ENCODE measurements around the gene NHLRC3.

NHLRC3 gene

GRCh38 chr13:39035204-39035603 is 3.1 kb upstream of the NHLRC3 start:
- TF ChIP-seq GATA2 (IDR thresholded peaks at IDR 0.05; ENCODE audit: low read depth, low read length) (no peak), GATA3 (IDR thresholded peaks at IDR 0.05; ENCODE audit: low read depth, low read length) (no peak)

GRCh38 chr13:39035799-39036198 is 2.5 kb upstream of the NHLRC3 start:
- TF ChIP-seq GATA3 (IDR thresholded peaks at IDR 0.05; ENCODE audit: low read depth, low read length) (no peak), GATA2 (IDR thresholded peaks at IDR 0.05; ENCODE audit: low read depth, low read length) (no peak)

- TF ChIP-seq GATA2 (IDR thresholded peaks at IDR 0.05; ENCODE audit: low read depth, low read length) (no peak), GATA3 (IDR thresholded peaks at IDR 0.05; ENCODE audit: low read depth, low read length) (no peak)
These were observed 2.0 kb upstream of the NHLRC3 start for GRCh38 chr13:39036212-39036611.

- TF ChIP-seq GATA2 (IDR thresholded peaks at IDR 0.05; ENCODE audit: low read depth, low read length) = no peak
- TF ChIP-seq GATA3 (IDR thresholded peaks at IDR 0.05; ENCODE audit: low read depth, low read length) = no peak
These were observed 811 bp upstream of the NHLRC3 start for GRCh38 chr13:39037410-39037879.

DNA sequence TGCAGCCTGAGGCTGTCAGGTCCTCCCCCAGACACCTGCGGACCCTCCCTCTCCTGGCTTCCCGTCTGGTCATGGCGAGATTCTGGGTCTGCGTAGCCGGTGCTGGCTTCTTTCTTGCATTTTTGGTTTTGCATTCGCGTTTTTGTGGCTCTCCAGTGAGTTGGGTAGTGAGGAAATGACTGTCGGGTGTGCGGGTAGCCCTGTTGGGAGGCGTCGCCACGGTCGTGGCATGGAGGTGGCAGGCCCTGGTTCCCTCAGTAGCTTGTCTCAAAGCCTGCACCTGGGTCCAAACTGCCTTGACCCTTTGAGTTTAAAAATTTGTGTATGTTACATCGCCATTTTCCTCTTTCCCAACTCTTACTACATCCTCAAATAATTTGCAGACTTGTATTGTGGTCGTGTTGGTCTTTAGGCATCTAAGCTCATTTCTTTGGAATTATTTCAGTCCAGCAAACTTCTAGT is 344 bp downstream of the NHLRC3 start:
- TF ChIP-seq GATA3 (IDR thresholded peaks at IDR 0.05; ENCODE audit: low read depth, low read length) (no peak), GATA2 (IDR thresholded peaks at IDR 0.05; ENCODE audit: low read depth, low read length) (no peak)

GRCh38 chr13:39039041-39039440 is 785 bp downstream of the NHLRC3 start:
- TF ChIP-seq GATA3 (IDR thresholded peaks at IDR 0.05; ENCODE audit: low read depth, low read length) (no peak), GATA2 (IDR thresholded peaks at IDR 0.05; ENCODE audit: low read depth, low read length) (no peak)

DNA sequence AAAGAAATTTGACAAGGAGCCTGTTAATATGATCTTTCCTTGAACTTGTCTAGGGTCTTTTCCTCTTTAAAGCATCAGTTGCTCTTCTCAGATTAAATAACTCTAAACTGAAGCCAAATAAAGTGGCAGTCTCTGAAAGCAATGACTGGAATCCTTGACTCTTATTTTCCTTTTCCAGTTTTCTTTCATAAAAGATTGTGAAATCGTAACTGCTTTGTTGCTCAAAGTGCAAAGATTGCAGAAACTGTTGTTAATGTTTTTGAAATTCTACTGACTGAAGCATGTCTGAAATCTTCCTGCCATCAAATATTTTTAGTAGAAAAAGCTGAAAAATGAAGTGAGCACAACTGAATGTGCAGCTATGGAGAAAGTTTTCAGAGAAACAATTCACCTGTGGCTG is 1.9 kb downstream of the NHLRC3 start:
- TF ChIP-seq GATA3 (IDR thresholded peaks at IDR 0.05; ENCODE audit: low read depth, low read length) (no peak), GATA2 (IDR thresholded peaks at IDR 0.05; ENCODE audit: low read depth, low read length) (no peak)

- TF ChIP-seq GATA3 (IDR thresholded peaks at IDR 0.05; ENCODE audit: low read depth, low read length) (no peak), GATA2 (IDR thresholded peaks at IDR 0.05; ENCODE audit: low read depth, low read length) (no peak)
These were observed 6.3 kb downstream of the NHLRC3 start for GRCh38 chr13:39044536-39044935.

GRCh38 chr13:39047560-39047959 is 9.3 kb downstream of the NHLRC3 start:
- TF ChIP-seq GATA3 (IDR thresholded peaks at IDR 0.05; ENCODE audit: low read depth, low read length) (no peak), GATA2 (IDR thresholded peaks at IDR 0.05; ENCODE audit: low read depth, low read length) (no peak)

GRCh38 chr13:39048806-39049205 is 10.6 kb downstream of the NHLRC3 start:
- TF ChIP-seq GATA2 (IDR thresholded peaks at IDR 0.05; ENCODE audit: low read depth, low read length) = no peak
- no peak for TF ChIP-seq GATA3 (IDR thresholded peaks at IDR 0.05; ENCODE audit: low read depth, low read length)

DNA sequence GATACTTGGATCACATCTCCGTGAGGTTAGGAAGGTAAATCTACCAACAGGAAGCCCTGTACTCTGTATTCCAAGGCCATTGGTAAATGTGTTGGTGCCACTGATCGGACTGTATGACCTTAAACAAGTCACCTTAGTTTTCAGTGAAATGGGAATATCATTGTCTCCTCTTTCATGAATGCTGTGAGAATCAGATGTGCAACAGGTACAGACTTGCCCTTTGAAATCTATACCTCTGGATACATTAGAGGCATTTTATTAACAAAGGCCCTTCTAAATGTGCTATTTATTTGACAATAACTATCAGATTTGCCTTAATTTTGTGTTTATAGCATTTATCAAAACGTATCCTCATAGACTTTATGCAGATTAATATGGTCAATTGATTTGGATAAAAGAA is 11.0 kb downstream of the NHLRC3 start:
- TF ChIP-seq GATA2 (IDR thresholded peaks at IDR 0.05; ENCODE audit: low read depth, low read length) = no peak
- no peak for TF ChIP-seq GATA3 (IDR thresholded peaks at IDR 0.05; ENCODE audit: low read depth, low read length)

DNA sequence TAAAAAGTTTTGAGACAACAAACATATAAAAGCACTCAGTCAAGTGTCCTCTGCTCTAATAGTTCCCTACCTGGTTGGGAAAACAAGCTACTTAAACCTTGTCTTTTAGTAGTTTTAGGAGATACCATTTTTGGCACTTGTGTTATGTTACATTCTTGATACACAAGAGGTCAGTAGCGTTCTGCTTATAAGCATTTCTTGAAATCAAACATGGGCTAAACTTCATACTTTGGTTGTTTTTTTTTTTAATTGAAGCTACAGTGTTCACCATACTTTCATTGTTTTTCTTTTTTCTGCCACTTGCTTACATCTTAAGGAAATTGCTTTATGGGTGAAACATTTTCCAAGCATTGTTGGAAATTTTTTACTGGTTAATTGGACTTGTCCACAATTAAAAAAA is 12.9 kb downstream of the NHLRC3 start:
- TF ChIP-seq GATA3 (IDR thresholded peaks at IDR 0.05; ENCODE audit: low read depth, low read length) (no peak), GATA2 (IDR thresholded peaks at IDR 0.05; ENCODE audit: low read depth, low read length) (no peak)

DNA sequence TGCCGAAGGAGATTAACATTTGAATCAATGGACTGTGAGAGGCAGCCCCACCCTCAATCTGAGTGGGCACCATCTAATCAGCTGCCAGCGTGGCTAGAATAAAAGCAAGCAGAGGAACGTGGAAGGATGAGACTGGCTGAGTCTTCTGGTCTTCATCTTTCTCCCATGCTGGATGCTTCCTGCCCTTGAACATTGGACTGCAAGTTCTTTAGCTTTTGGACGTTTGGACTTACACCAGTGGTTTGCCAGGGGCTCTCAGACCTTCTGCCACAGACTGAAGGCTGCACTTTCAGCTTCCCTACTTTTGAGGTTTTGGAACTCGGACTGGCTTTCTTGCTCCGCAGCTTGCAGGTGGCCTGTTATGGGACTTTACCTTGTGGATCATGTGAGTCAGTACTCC is 14.7 kb downstream of the NHLRC3 start:
- TF ChIP-seq GATA3 (IDR thresholded peaks at IDR 0.05; ENCODE audit: low read depth, low read length) (no peak), GATA2 (IDR thresholded peaks at IDR 0.05; ENCODE audit: low read depth, low read length) (no peak)

GRCh38 chr13:39054112-39054511 is 15.9 kb downstream of the NHLRC3 start:
- TF ChIP-seq GATA3 (IDR thresholded peaks at IDR 0.05; ENCODE audit: low read depth, low read length) = no peak
- TF ChIP-seq GATA2 (IDR thresholded peaks at IDR 0.05; ENCODE audit: low read depth, low read length) = no peak

DNA sequence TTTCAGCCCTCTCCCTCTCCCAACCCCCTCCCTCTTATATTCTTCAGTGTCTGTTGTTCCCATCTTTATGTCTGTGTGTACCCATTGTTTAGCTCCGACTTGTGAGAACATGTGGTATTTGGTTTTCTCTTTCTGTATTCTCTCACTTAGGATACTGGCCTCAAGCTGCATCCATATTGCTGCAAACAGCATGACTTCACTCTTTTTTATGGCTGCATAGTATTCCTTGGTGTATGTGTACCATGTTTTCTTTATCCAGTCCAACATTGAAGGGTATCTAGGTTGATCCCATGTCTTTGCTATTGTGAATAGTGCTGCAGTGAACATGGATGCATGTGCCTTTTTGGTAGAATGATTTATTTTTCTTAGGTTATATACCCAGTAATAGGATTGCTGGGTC is 17.8 kb downstream of the NHLRC3 start:
- TF ChIP-seq GATA3 (IDR thresholded peaks at IDR 0.05; ENCODE audit: low read depth, low read length) (no peak), GATA2 (IDR thresholded peaks at IDR 0.05; ENCODE audit: low read depth, low read length) (no peak)

DNA sequence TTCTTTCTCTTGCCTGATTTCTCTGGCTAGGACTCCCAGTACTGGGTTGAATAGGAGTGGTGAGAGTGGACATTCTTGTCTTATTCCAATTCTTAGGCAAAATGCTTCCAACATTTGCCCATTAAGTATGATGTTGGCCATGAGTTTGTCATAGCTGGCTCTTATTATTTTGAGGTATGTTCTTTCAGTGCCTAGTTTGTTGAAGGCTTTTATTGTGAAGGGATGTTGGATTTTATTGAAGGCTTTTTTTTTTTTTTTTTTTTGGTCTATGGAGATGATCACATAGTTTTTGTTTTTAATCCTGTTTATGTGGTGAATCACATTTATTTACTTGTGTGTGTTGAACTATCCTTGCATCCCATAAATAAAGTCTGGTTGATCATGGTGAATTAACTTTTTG is 19.8 kb downstream of the NHLRC3 start:
- TF ChIP-seq GATA3 (IDR thresholded peaks at IDR 0.05; ENCODE audit: low read depth, low read length) = no peak

Data from SH-SY5Y (cell line).